Naive thymus-derived CD8-positive, alpha-beta T cell (primary cell): ENCODE measurements around the gene OPCML. TPM values are rescaled to one million over a fixed set of nuclear protein-coding genes. Genes with fewer than 3 reads are reported as not detected.

ENCODE experiments used
- ATAC-seq, 2 donors: fragments of 150-1000 bp; cut with Tn5 transposase in 1 of 2; sonication (Bioruptor Pico), chemical (Tn5 transposase) in 1 of 2; 1 replicate in 1 of 2; 2 replicates in 1 of 2; pipeline ENCODE4 v1.10.0; 2021; ENCODE audit warnings: mild to moderate bottlenecking in 2 of 2, moderate library complexity in 2 of 2
- POLR2A ChIA-PET: fragments of 350-600 bp; sonication (Branson Sonifier 250); formaldehyde crosslinking; loops from one replicate; lab custom pipeline; 2021; ENCODE audit warnings: antibody characterized with exemption; lab: Charles Lee
- DNase-seq, 10 donors: peaks; one replicate each; pipeline versions ENCODE4 v3.0.0 to v3.0.0-alpha.2; 2020 to 2022
- H3K27ac Mint-ChIP-seq, 10 donors: one replicate each; pipeline ENCODE4 v1.8.0; 2020 to 2022; ENCODE audit warnings: mild to moderate bottlenecking in 10 of 10, mixed read lengths in 10 of 10, moderate library complexity in 4 of 10, inconsistent platforms in 1 of 10
- H3K27me3 Mint-ChIP-seq, 5 donors: one replicate each; pipeline ENCODE4 v1.8.0; 2021 to 2022; ENCODE audit warnings: mixed read lengths in 5 of 5
- H3K36me3 Mint-ChIP-seq, 3 donors: one replicate each; pipeline ENCODE4 v1.8.0; 2020 to 2022; ENCODE audit warnings: mixed read lengths in 3 of 3, mild to moderate bottlenecking in 2 of 3, inconsistent platforms in 1 of 3
- H3K4me1 Mint-ChIP-seq, 4 donors: one replicate each; pipeline ENCODE4 v1.8.0; 2021 to 2022; ENCODE audit warnings: mixed read lengths in 4 of 4
- H3K4me3 Mint-ChIP-seq, 10 donors: one replicate each; pipeline ENCODE4 v1.8.0; 2020 to 2022; ENCODE audit warnings: mild to moderate bottlenecking in 10 of 10, mixed read lengths in 10 of 10, moderate library complexity in 6 of 10, inconsistent platforms in 1 of 10
- H3K9me3 Mint-ChIP-seq, 9 donors: one replicate each; pipeline ENCODE4 v1.8.0; 2020 to 2022; ENCODE audit warnings: mixed read lengths in 9 of 9, mild to moderate bottlenecking in 3 of 9, inconsistent platforms in 1 of 9, moderate library complexity in 1 of 9
- polyA plus RNA-seq, 3 donors: library from polyadenylated mRNA; unstranded; fragments of 300-500 nt; fragmentation: Illumina TruSeq; gene quantifications; one replicate each; pipeline ENCODE4 v1.2.3, GENCODE V29; 2021
- total RNA-seq, 8 experiments: library from RNA in 2 of 8; stranded (reverse) in 2 of 8; gene quantifications; one replicate each; pipeline ENCODE4 v1.2.3 and lab custom pipeline; 2021 to 2026

OPCML gene
- total and polyA plus RNA-seq, 5 experiments from 2014 or later, result not detected

DNA sequence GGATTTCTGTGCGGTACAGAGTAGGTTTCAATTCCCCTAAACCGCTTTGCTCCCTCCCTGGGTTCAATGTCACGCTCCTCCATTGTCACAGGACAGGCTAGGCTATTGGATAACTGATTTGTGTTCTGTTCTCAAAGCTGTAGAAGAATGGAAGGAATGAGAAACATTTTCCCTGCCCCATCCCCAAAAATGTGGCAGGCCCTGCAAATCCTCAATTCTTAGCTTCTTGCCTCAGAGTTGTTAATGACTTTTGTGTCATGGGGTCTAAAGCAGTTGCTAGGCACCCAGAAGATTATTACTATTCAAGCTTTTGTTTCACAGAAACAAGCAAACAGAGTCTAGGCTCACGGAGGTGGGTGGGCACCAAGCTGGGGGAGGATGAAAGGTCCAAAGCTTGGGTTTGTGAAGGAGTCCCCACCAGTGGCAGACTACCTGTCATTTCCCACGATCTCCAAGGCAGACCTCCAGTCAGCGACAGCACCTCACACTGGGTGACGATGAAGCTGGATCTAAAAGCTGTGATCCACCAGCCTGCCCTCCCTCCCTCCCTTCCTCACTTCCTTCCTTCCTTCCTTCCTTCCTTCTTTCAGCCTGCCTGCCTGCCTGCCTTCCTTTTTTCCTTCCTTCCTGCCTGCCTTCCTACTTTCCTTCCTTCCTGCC is 1080.2 kb downstream of the OPCML start:
- no peak for DNase-seq
- peaks cover 0 to 13% (median 2%) of the 10 kb centered on the region in 9 donors for H3K9me3 Mint-ChIP-seq
- no peak overlapping the region for H3K27ac Mint-ChIP-seq
- POLR2A ChIA-PET, result no interaction called here
- H3K27me3 Mint-ChIP-seq, result peaks cover 0 to 8% (median 3%) of the 10 kb centered on the region in 5 donors
- H3K4me1 Mint-ChIP-seq, result no peaks in the 10 kb centered on the region
- no peak for ATAC-seq
- H3K36me3 Mint-ChIP-seq, result no peaks in the 10 kb centered on the region
- H3K4me3 Mint-ChIP-seq, result no peak overlapping the region

DNA sequence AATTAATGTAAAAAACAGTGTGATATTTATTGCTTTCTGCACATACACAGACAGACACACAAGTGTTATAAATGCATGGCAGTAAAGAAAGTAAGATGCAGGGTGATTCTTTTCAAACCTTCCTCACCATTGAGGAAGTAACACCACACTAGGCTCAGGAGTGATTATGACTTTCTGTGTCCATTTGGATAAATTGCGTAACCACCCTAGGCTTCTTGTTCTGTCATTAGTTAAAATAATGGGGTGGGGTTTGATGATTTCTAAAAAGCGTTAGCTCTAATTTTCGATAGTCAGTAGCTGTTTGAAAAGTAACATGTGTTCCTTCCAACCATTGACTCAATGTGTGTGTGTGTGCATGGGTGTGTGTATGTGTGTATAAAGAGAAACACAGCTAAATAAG is 1081.7 kb downstream of the OPCML start:
- Mint-ChIP-seq H3K36me3 (no peaks in the 10 kb centered on the region), H3K4me1 (no peaks in the 10 kb centered on the region), H3K27ac (no peak overlapping the region), H3K4me3 (no peak overlapping the region), H3K9me3 (peaks cover 0 to 13% (median 2%) of the 10 kb centered on the region in 9 donors), H3K27me3 (peaks cover 0 to 8% (median 2%) of the 10 kb centered on the region in 5 donors)
- no peak for DNase-seq
- ATAC-seq, result no peak
- POLR2A ChIA-PET, result no interaction called here

DNA sequence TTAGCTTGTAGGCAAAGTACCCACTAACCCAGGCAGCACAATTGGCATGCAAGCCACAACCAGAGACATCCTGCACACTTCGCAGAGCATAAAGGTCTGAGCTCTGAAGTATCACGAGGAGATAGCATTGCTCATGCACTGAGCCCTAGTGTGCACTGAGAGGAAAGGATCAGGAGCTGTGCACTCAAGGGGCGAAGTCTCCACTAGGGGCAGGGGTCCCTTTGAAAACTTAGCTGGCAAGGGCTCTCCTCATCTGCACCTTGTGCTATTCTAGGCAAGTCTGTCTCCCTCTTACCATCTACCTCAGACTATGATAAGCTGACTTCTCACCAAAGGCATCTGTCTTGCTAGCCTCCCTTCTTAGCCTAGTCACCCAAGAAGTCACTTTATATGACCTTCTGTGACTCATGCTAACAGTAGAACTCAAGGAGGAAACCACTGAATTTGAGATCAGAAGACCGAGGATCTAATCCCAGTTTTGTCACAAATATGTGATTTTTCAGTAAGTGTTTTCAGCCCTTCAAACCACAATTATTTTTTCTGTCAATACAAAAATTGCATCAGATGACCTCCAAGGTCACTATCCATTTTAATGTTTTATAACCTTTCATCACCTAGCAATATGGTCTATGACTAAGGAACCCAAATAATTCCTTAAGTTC is 1083.8 kb downstream of the OPCML start:
- DNase-seq (no peak), ATAC-seq (no peak)
- H3K27ac Mint-ChIP-seq, result no peak overlapping the region
- H3K36me3 Mint-ChIP-seq, result no peaks in the 10 kb centered on the region
- no peaks in the 10 kb centered on the region for H3K4me1 Mint-ChIP-seq
- H3K9me3 Mint-ChIP-seq, result peaks cover 0 to 13% (median 3%) of the 10 kb centered on the region in 9 donors
- POLR2A ChIA-PET, result no interaction called here
- peaks cover 0 to 4% (median 2%) of the 10 kb centered on the region in 5 donors for H3K27me3 Mint-ChIP-seq
- no peak overlapping the region for H3K4me3 Mint-ChIP-seq

DNA sequence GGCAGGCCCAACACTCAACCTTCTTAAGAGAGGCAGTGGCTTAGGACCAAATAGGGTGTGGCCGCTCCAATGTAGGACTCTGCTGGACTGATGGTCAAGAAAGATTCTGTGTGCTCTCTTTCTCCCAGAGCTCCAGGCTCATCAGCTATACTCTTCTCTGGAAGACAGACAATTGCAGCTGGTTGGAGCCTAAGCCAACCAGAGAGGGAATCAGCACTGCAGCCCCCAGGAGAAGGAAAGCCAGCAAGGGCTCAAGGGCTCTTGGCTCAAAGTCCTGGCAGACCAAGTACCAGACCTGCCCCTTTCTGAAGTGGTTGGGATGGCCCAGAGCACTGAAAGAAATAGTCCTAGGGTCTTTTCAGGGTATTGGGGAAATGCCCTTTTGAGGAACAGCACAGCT is 1084.5 kb downstream of the OPCML start:
- no peaks in the 10 kb centered on the region for H3K36me3 Mint-ChIP-seq
- no peak overlapping the region for H3K4me3 Mint-ChIP-seq
- DNase-seq, result no peak
- H3K27me3 Mint-ChIP-seq, result peaks cover 0 to 8% (median 4%) of the 10 kb centered on the region in 5 donors
- ATAC-seq, result no peak
- POLR2A ChIA-PET, result no interaction called here
- H3K9me3 Mint-ChIP-seq, result peaks cover 0 to 8% (median 3%) of the 10 kb centered on the region in 9 donors
- no peaks in the 10 kb centered on the region for H3K4me1 Mint-ChIP-seq
- H3K27ac Mint-ChIP-seq, result no peak overlapping the region

DNA sequence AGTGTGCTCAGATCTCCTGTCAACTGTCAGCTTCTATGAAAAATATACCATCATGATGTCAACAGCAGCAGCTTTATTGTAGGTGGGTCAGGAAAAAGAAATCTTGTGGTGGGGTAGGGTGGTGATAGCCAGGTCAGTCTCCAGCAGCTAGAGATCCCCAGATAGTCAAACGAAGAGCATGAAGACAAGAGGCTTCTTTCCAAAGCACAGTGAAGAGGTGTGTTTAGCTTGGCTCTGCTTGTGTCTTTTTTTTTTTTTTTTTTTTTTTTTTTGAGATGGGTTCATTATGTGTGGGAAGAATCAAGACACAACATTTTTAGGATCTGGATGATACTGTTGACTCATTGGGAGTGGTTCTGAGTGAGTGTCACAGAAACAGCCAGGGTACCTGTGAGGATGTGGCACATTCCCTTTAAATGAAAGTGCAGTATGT is 1086.4 kb downstream of the OPCML start:
- POLR2A ChIA-PET, result no interaction called here
- H3K9me3 Mint-ChIP-seq, result peaks cover 0 to 7% (median 0%) of the 10 kb centered on the region in 9 donors
- no peak overlapping the region for H3K27ac Mint-ChIP-seq
- no peaks in the 10 kb centered on the region for H3K36me3 Mint-ChIP-seq
- no peaks in the 10 kb centered on the region for H3K4me1 Mint-ChIP-seq
- peaks cover 0 to 13% (median 4%) of the 10 kb centered on the region in 5 donors for H3K27me3 Mint-ChIP-seq
- ATAC-seq (no peak), DNase-seq (no peak)
- no peak overlapping the region for H3K4me3 Mint-ChIP-seq

DNA sequence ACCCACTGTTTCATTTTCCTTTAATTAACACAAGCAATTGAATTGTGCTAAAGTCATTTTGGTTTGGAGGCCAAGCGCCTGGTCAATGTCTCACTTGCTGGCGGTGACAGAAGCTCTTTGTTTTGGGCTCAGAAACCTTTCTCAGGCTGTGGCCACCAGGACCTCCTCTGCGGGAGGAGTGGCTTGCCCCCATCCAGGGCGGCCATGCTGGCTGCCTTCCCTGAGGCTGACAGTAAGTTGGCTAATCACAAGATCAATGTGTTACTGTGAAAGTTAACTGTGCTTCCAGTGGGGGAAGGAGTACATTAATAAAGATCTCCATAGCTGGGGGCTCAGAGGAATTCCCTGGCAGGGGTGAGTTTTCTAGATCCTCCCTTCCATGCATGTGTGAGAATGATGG is 1087.4 kb downstream of the OPCML start:
- no peaks in the 10 kb centered on the region for H3K4me1 Mint-ChIP-seq
- peaks cover 0 to 20% (median 5%) of the 10 kb centered on the region in 5 donors for H3K27me3 Mint-ChIP-seq
- no peak overlapping the region for H3K27ac Mint-ChIP-seq
- peaks cover 0 to 4% (median 0%) of the 10 kb centered on the region in 3 donors for H3K36me3 Mint-ChIP-seq
- ATAC-seq, result no peak
- no peak for DNase-seq
- H3K4me3 Mint-ChIP-seq, result no peak overlapping the region
- peaks cover 0 to 10% (median under 1%) of the 10 kb centered on the region in 9 donors for H3K9me3 Mint-ChIP-seq
- POLR2A ChIA-PET, result no interaction called here

DNA sequence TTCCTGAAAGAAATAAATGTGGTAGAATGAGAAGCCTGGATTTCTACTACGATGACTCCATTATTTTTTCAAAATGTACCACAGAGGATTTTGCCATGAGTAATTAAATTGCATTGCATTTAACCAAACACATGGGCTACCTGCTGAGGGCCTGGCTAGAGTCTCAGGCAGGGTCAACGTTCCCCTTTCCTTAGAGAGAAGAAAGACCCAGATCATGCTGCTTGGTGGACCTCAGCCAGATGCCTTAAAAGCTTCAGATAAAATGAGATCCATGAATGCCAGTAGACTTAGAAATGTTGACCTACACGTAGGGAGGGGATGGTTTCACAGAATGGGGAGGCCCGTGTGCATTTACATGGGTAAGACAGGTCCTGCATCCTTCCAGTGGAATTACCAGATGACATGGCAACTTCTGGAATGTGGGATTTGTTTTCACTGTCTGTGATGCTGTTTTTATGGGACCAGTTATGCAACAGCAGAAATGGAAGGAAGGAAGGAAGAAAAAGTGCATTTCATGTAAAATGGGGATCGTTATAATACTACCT is 1092.5 kb downstream of the OPCML start:
- Mint-ChIP-seq H3K4me1 (no peaks in the 10 kb centered on the region), H3K4me3 (no peak overlapping the region), H3K9me3 (peaks cover 0 to 15% (median 3%) of the 10 kb centered on the region in 9 donors), H3K36me3 (peaks cover 0 to 4% (median 0%) of the 10 kb centered on the region in 3 donors), H3K27me3 (peaks cover 0 to 25% (median 5%) of the 10 kb centered on the region in 5 donors), H3K27ac (no peak overlapping the region)
- ATAC-seq (no peak), DNase-seq (no peak)
- POLR2A ChIA-PET, result no interaction called here

DNA sequence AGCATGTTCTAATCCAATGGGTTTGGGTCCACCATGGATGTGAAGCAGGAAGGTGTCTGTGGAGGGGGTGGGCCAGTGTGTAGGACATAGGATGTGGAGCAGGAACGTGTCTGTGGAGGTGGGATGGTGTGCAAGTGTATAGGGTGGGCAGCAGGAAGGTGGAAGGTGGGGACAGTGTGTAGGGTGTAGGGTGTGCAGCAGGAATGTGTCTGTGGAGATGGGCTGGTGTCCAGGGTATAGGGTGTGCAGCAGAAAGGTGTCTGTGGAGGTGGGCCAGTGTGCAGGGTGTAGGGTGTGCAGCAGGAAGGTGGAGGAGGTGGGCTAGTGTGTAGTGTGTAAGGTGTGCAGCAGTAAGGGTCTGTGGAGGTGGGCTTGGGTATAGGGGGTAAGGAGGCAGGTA is 1093.9 kb downstream of the OPCML start:
- Mint-ChIP-seq H3K9me3 (peaks cover 0 to 15% (median 3%) of the 10 kb centered on the region in 9 donors), H3K36me3 (peaks cover 0 to 4% (median 0%) of the 10 kb centered on the region in 3 donors), H3K4me3 (no peak overlapping the region), H3K4me1 (no peaks in the 10 kb centered on the region), H3K27me3 (peaks cover 0 to 25% (median 5%) of the 10 kb centered on the region in 5 donors), H3K27ac (no peak overlapping the region)
- POLR2A ChIA-PET, result no interaction called here
- ATAC-seq (no peak), DNase-seq (no peak)

DNA sequence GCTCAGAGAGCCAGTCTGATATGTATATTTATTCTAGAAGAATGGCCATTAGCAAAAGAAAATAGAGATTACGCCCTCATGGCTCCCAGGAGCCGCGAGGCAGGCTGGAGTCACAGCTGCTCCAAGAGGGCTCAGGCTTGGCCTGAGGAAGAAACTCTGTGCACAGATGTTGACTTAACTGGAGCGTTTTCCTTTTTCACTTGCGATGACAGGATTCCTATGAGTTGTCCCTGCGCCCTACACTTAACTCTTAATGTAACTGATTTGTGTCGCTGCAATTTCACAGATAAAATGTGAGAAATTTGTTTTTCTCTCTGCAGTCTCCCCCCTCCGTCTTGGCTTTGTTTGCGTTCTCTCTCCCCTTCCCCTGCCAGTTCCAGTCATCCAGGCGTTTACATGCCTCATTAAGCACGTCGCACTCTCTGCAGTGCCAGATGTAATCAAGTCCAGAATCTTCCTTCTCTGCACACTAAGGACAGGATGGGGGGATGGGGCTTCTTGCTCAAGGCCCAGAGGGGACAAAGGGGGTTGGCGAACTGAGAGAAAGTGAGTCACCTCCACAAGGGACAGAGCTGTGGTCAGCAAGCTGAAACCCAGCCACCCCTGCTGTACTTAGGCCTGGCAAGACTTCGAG is 1101.8 kb downstream of the OPCML start:
- Mint-ChIP-seq H3K4me3 (no peak overlapping the region), H3K36me3 (no peaks in the 10 kb centered on the region), H3K9me3 (peaks cover 0 to 5% (median 0%) of the 10 kb centered on the region in 9 donors), H3K4me1 (no peaks in the 10 kb centered on the region), H3K27ac (no peak overlapping the region), H3K27me3 (peaks cover 0 to 30% (median 4%) of the 10 kb centered on the region in 5 donors)
- DNase-seq (no peak), ATAC-seq (no peak)
- POLR2A ChIA-PET, result no interaction called here

DNA sequence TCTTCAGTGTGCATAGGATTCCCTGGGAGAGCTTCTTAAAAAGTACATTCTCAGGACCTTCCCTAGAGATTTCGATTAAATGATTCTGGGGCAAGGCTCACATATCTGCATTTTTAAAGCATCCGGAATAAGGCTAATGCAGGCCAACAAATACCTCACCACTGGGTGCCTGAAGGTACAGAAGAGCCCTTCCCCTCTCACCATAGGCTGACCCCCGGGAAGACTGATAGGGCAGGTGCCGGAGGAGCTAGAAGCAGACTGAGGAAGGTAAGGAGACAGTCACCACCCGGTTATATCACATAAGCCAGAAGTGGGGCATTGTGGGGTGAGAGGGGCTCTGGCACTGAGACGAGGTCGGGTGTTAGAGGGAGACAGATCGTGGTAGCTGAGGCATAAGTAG is 1102.6 kb downstream of the OPCML start:
- H3K27ac Mint-ChIP-seq, result no peak overlapping the region
- no peak overlapping the region for H3K4me3 Mint-ChIP-seq
- peaks cover 0 to 5% (median 0%) of the 10 kb centered on the region in 9 donors for H3K9me3 Mint-ChIP-seq
- ATAC-seq (no peak), DNase-seq (no peak)
- H3K36me3 Mint-ChIP-seq, result no peaks in the 10 kb centered on the region
- no peaks in the 10 kb centered on the region for H3K4me1 Mint-ChIP-seq
- peaks cover 0 to 30% (median 4%) of the 10 kb centered on the region in 5 donors for H3K27me3 Mint-ChIP-seq
- POLR2A ChIA-PET, result no interaction called here

DNA sequence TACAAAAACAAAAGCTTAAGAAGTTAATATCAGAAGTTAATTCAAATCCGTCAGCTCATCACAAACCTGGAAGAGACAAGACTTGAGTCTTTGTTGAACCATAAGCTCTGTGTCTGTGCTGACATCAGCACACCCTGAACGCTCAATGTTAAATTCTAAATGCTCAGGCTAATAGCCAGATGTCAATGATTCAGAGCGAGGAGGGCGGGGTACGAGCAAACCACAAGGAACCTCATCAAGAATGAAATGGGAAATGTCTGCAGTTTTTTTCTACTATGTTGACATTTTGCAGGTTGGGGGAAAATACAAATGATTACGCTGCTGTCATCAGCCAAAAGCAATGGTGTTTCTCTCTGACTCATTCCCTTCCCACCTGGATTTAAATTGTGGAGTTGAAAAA is 1104.7 kb downstream of the OPCML start:
- Mint-ChIP-seq H3K4me3 (no peak overlapping the region), H3K27me3 (peaks cover 0 to 30% (median 4%) of the 10 kb centered on the region in 5 donors), H3K4me1 (no peaks in the 10 kb centered on the region), H3K9me3 (peaks cover 0 to 6% (median 0%) of the 10 kb centered on the region in 9 donors), H3K27ac (no peak overlapping the region), H3K36me3 (no peaks in the 10 kb centered on the region)
- ATAC-seq, result no peak
- POLR2A ChIA-PET, result no interaction called here
- no peak for DNase-seq

DNA sequence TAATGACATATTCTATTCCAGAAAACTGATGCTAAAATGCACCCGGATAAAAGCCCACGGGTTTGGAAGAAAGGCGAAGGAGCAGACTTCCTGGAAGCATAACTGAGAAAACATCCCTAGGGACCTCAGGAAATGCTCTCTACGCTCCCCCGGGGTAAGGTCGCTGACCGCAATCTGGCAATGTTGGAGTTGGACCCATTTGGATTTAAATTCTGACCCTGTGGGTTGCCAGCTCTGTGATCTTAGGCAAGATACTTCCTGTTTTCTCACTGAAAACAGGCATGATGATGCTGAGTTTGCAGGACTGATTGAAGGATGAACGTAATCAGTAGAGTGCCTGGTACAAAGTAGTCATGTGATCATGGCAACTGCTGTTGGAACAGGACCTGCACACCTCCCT is 1107.9 kb downstream of the OPCML start:
- Mint-ChIP-seq H3K4me3 (no peak overlapping the region), H3K36me3 (no peaks in the 10 kb centered on the region), H3K4me1 (no peaks in the 10 kb centered on the region), H3K27ac (no peak overlapping the region), H3K27me3 (peaks cover 0 to 10% (median 3%) of the 10 kb centered on the region in 5 donors), H3K9me3 (peaks cover 0 to 8% (median 2%) of the 10 kb centered on the region in 9 donors)
- POLR2A ChIA-PET, result no interaction called here
- ATAC-seq, result no peak
- no peak for DNase-seq

DNA sequence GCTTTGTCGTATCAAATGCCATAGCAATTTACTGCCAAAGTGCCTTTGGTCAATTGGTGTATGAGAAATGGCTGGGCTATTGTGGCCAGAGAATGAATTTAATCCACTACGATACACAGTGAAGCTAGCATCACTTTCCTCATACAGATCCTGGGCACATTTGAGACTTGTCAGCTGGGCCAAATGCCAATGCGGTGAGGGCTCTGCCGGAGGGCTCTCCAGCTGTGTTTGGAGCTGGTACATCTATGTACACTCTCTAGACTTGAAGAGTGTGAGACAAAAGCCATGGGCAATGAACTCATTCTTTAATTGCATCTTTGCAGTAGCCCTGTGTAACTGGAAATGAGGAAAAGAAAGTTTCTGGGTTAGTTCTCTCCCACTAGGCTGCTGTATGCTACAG is 1109.0 kb downstream of the OPCML start:
- POLR2A ChIA-PET, result no interaction called here
- H3K36me3 Mint-ChIP-seq, result no peaks in the 10 kb centered on the region
- H3K27ac Mint-ChIP-seq, result no peak overlapping the region
- H3K27me3 Mint-ChIP-seq, result peaks cover 0 to 7% (median 0%) of the 10 kb centered on the region in 5 donors
- H3K9me3 Mint-ChIP-seq, result peaks cover 0 to 12% (median 2%) of the 10 kb centered on the region in 9 donors
- ATAC-seq, result no peak
- no peak overlapping the region for H3K4me3 Mint-ChIP-seq
- no peak for DNase-seq
- H3K4me1 Mint-ChIP-seq, result no peaks in the 10 kb centered on the region
